ENCODE results near the gene NINJ1. TPM values are rescaled to one million over a fixed set of nuclear protein-coding genes. Genes with fewer than 3 reads are reported as not detected.
"Not testable (repeated sequence)": the region's sequence is repeated elsewhere in the genome, so short reads cannot be mapped to it uniquely, and the experiment has no call there.

The NINJ1 gene
- total RNA-seq, 1 donor from 2014 or later = 46.6 TPM

- intact Hi-C loops (cut with DNase I) = no loop called here
- Histone ChIP-seq H3K36me3 (peaks cover 37% of the 10 kb centered on the region), H3K4me1 (peaks cover 22% of the 10 kb centered on the region), H3K27me3 (ENCODE audit: low read depth) (no peaks in the 10 kb centered on the region), H3K4me3 (no peak overlapping the region), H3K27ac (no peak overlapping the region), H3K9me3 (no peaks in the 10 kb centered on the region)
- no peak for DNase-seq
- no peak for ATAC-seq
- no peak for TF ChIP-seq CTCF (IDR thresholded peaks at IDR 0.05)
These were observed 26.3 kb downstream of the NINJ1 start for GRCh38 chr9:93107825-93108161.

- TF ChIP-seq CTCF (IDR thresholded peaks at IDR 0.05) = no peak
- Histone ChIP-seq H3K27ac (no peak overlapping the region), H3K9me3 (no peaks in the 10 kb centered on the region), H3K4me1 (peaks cover 21% of the 10 kb centered on the region), H3K36me3 (peaks cover 32% of the 10 kb centered on the region), H3K4me3 (no peak overlapping the region), H3K27me3 (ENCODE audit: low read depth) (no peaks in the 10 kb centered on the region)
- peak; percentile 29 for DNase-seq
- intact Hi-C loops (cut with DNase I) = no loop called here
- no peak for ATAC-seq
These were observed 26.8 kb downstream of the NINJ1 start for GRCh38 chr9:93107151-93107824.

GRCh38 chr9:93105620-93106019, 28.4 kb downstream of the NINJ1 start:
- intact Hi-C loops (cut with DNase I) = no loop called here
- DNase-seq = no peak
- peaks cover 16% of the 10 kb centered on the region for H3K4me1 ChIP-seq
- H3K27me3 ChIP-seq (ENCODE audit: low read depth) = no peaks in the 10 kb centered on the region
- H3K4me3 ChIP-seq = no peak overlapping the region
- H3K36me3 ChIP-seq = peaks cover 17% of the 10 kb centered on the region
- no peaks in the 10 kb centered on the region for H3K9me3 ChIP-seq
- no peak for ATAC-seq
- H3K27ac ChIP-seq = no peak overlapping the region
- TF ChIP-seq CTCF (IDR thresholded peaks at IDR 0.05) = no peak

GRCh38 chr9:93101086-93101485, 33.0 kb downstream of the NINJ1 start:
- intact Hi-C loops (cut with DNase I) = not testable (repeated sequence)
- H3K4me1 ChIP-seq = peaks cover 37% of the 10 kb centered on the region
- peak; percentile 7 for DNase-seq

DNA sequence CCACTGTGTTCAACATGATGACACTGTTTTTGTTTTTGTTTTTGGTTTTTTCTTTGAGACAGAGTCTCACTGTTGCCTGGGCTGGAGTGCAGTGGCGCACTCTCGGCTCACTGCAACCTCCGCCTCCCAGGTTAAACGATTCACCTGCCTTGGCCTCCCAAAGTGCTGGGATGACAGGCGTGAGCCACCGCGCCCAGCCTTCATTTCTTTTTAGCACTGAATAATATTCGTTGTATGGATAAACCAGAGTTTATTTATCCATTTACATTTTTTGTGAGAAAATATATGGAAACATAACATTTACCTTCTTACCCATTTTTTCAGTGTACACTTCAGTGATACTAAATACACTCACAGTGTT, 33.8 kb downstream of the NINJ1 start:
- no peak overlapping the region for H3K4me3 ChIP-seq
- H3K27ac ChIP-seq = peak overlapping the region; percentile 88
- H3K9me3 ChIP-seq = no peaks in the 10 kb centered on the region
- H3K36me3 ChIP-seq = no peaks in the 10 kb centered on the region
- DNase-seq (peak; percentile 19), ATAC-seq (no peak)
- H3K27me3 ChIP-seq (ENCODE audit: low read depth) = no peaks in the 10 kb centered on the region
- intact Hi-C loops (cut with DNase I) = no loop called here
- TF ChIP-seq CTCF (IDR thresholded peaks at IDR 0.05) = no peak
- H3K4me1 ChIP-seq = peaks cover 37% of the 10 kb centered on the region

More at GRCh38 chr9:93101086-93101485, 33.0 kb downstream of the NINJ1 start:
- H3K27ac ChIP-seq; H3K4me3 ChIP-seq; H3K36me3 ChIP-seq; H3K27me3 ChIP-seq (ENCODE audit: low read depth); H3K9me3 ChIP-seq; ATAC-seq: not testable (repeated sequence)

GRCh38 chr9:93099551-93100275, 34.3 kb downstream of the NINJ1 start:
- ATAC-seq = no peak
- TF ChIP-seq CTCF (IDR thresholded peaks at IDR 0.05) = no peak
- Histone ChIP-seq H3K4me1 (peaks cover 42% of the 10 kb centered on the region), H3K27ac (peak overlapping the region; percentile 88), H3K4me3 (no peak overlapping the region), H3K27me3 (ENCODE audit: low read depth) (no peaks in the 10 kb centered on the region), H3K36me3 (no peaks in the 10 kb centered on the region), H3K9me3 (no peaks in the 10 kb centered on the region)
- peak; percentile 44 for DNase-seq
- intact Hi-C loops (cut with DNase I) = no loop called here
